Suprapubic skin (tissue), 4 donors: ENCODE results near the gene DZIP1L.

Experiments
- EP300 ChIP-seq: sonication (generic); formaldehyde crosslinking; IDR thresholded peaks from one replicate; pipeline ENCODE4 v1.6.1; 2017; ENCODE audit warnings: antibody characterized with exemption
- POLR2A ChIP-seq, 2 donors: fragments of 450-650 bp; IDR thresholded peaks; one replicate each; pipeline ENCODE4 v1.6.1; 2017; ENCODE audit warnings: antibody characterized with exemption in 2 of 2, mild to moderate bottlenecking in 2 of 2, moderate library complexity in 2 of 2
- POLR2AphosphoS5 ChIP-seq, 3 donors: sonication (generic); formaldehyde crosslinking; IDR thresholded peaks; one replicate each; pipeline ENCODE4 v1.6.1; 2017; ENCODE audit warnings: antibody characterized with exemption in 3 of 3
- TF ChIP-seq, protein P1 (sequence below), 2 donors: fragments of 200-600 bp in 1 of 2; fragments of 450-650 bp in 1 of 2; sonication (generic) in 1 of 2; IDR thresholded peaks; one replicate each; pipeline ENCODE4 v1.5.1; 2016 to 2019; ENCODE audit warnings: antibody characterized with exemption in 2 of 2, mild to moderate bottlenecking in 1 of 2, moderate library complexity in 1 of 2

DNA sequence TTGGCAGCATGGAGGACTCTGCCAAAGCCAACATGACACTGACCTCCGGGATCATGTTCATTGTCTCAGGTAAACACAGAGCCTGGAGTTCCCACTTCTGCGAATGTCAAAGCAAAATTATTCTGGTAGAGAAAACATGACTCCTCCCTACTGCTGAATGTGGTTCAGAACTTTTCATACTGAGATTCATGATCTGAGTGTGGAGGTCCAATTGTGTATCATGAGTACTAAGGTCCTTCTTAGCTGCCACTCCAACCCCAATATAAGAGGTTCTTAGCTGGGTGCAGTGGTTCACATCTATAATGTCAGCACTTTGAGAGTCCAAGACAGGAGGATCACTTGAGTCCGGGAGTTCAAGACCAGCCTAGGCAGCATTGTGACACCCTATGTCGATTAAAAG is 91.7 kb downstream of the DZIP1L start:
- TF ChIP-seq POLR2AphosphoS5 (IDR thresholded peaks at IDR 0.05) (no peak), POLR2A (IDR thresholded peaks at IDR 0.05) (no peak), EP300 (no peak)
- TF ChIP-seq, protein P1, sequence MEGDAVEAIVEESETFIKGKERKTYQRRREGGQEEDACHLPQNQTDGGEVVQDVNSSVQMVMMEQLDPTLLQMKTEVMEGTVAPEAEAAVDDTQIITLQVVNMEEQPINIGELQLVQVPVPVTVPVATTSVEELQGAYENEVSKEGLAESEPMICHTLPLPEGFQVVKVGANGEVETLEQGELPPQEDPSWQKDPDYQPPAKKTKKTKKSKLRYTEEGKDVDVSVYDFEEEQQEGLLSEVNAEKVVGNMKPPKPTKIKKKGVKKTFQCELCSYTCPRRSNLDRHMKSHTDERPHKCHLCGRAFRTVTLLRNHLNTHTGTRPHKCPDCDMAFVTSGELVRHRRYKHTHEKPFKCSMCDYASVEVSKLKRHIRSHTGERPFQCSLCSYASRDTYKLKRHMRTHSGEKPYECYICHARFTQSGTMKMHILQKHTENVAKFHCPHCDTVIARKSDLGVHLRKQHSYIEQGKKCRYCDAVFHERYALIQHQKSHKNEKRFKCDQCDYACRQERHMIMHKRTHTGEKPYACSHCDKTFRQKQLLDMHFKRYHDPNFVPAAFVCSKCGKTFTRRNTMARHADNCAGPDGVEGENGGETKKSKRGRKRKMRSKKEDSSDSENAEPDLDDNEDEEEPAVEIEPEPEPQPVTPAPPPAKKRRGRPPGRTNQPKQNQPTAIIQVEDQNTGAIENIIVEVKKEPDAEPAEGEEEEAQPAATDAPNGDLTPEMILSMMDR (IDR thresholded peaks at IDR 0.05) = no peak
